IMR-90 (cell line): Measurements from ENCODE around the gene FBXO15. TPM values are rescaled to one million over a fixed set of nuclear protein-coding genes. Genes with fewer than 3 reads are reported as not detected.

Experiments
- ATAC-seq: fragments of 200-7000 bp; cut with Tn5 transposase; 2 replicates; pipeline ENCODE4 v1.9.1; 2020; ENCODE audit warnings: low read depth, mild to moderate bottlenecking, moderate library complexity
- BruUV-seq: library from RNA; stranded (reverse); fragments of 400-500 nt; replicated peaks from 2 replicates; lab custom pipeline; 2021; lab: Mats Ljungman, UMichigan
- CTCF ChIA-PET: fragments of 300-600 bp; formaldehyde crosslinking; extraction: SDS; loops from one replicate; lab custom pipeline; 2021; ENCODE audit warnings: antibody characterized with exemption; lab: Yijun Ruan, JAX
- POLR2A ChIA-PET: fragments of 300-600 bp; sonication (Branson Sonifier 250); formaldehyde crosslinking; loops from one replicate; lab custom pipeline; 2022; ENCODE audit warnings: antibody characterized with exemption; ENCODE audit not compliant: unreplicated experiment; lab: Charles Lee
- DNase-seq: peaks from one replicate; pipeline ENCODE4 v3.0.0; 2013
- H2AFZ ChIP-seq: replicated peaks from 2 replicates; pipeline ENCODE3; 2013; ENCODE audit warnings: low read length, mild to moderate bottlenecking; ENCODE audit not compliant: poor library complexity
- H2AK5ac ChIP-seq: 2 replicates; pipeline ENCODE4 v1.6.1; 2013; ENCODE audit warnings: low read depth, low read length, inconsistent platforms
- H2AK9ac ChIP-seq: replicated peaks from 2 replicates; pipeline ENCODE3; 2013; ENCODE audit warnings: mild to moderate bottlenecking, low read depth, low read length, moderate library complexity; ENCODE audit not compliant: poor library complexity
- H2BK120ac ChIP-seq: 2 replicates; pipeline ENCODE4 v1.6.1; 2013; ENCODE audit warnings: low read depth, low read length, inconsistent platforms
- H2BK15ac ChIP-seq: 3 replicates; pipeline ENCODE4 v1.6.1; 2013; ENCODE audit warnings: low read depth, low read length, inconsistent platforms
- H2BK20ac ChIP-seq: 2 replicates; pipeline ENCODE4 v1.6.1; 2013; ENCODE audit warnings: low read depth, mild to moderate bottlenecking, inconsistent platforms, low read length, moderate library complexity
- H2BK5ac ChIP-seq: 2 replicates; pipeline ENCODE4 v1.6.1; 2013; ENCODE audit warnings: mild to moderate bottlenecking, low read depth, low read length, inconsistent platforms; ENCODE audit not compliant: poor library complexity, severe bottlenecking
- H3K14ac ChIP-seq: replicated peaks from 2 replicates; pipeline ENCODE4 v1.6.1; 2013; ENCODE audit warnings: low read depth, low read length, inconsistent platforms
- H3K18ac ChIP-seq: 2 replicates; pipeline ENCODE4 v1.6.1; 2013; ENCODE audit warnings: low read depth, low read length, control low read depth
- H3K23ac ChIP-seq: 2 replicates; pipeline ENCODE4 v1.6.1; 2013; ENCODE audit warnings: low read depth, low read length, inconsistent platforms
- H3K27ac ChIP-seq: 2 replicates; pipeline ENCODE4 v1.5.1; 2013; ENCODE audit warnings: mild to moderate bottlenecking, control low read depth, low read length; ENCODE audit not compliant: insufficient read depth
- H3K27me3 ChIP-seq: 2 replicates; pipeline ENCODE4 v1.6.1; 2013; ENCODE audit warnings: low read length; ENCODE audit not compliant: control insufficient read depth, insufficient read depth
- H3K36me3 ChIP-seq: 2 replicates; pipeline ENCODE4 v1.6.1; 2013; ENCODE audit warnings: low read length, mixed read lengths; ENCODE audit not compliant: control insufficient read depth, insufficient read depth
- H3K4ac ChIP-seq: 2 replicates; pipeline ENCODE4 v1.6.1; 2013; ENCODE audit warnings: low read depth, low read length, inconsistent platforms
- H3K4me1 ChIP-seq: 2 replicates; pipeline ENCODE4 v1.6.1; 2013; ENCODE audit warnings: low read length, mixed read lengths; ENCODE audit not compliant: control insufficient read depth, insufficient read depth
- H3K4me2 ChIP-seq: 2 replicates; pipeline ENCODE4 v1.6.1; 2013; ENCODE audit warnings: low read depth, mild to moderate bottlenecking, control low read depth, low read length, moderate library complexity
- H3K4me3 ChIP-seq: 2 replicates; pipeline ENCODE4 v1.5.1; 2013; ENCODE audit warnings: low read depth, mild to moderate bottlenecking, control low read depth, low read length, moderate library complexity; ENCODE audit not compliant: insufficient read depth
- H3K56ac ChIP-seq: 2 replicates; pipeline ENCODE4 v1.6.1; 2013; ENCODE audit warnings: low read length, inconsistent platforms; ENCODE audit not compliant: insufficient read depth; ENCODE audit errors: extremely low read depth
- H3K79me1 ChIP-seq, 2 experiments: 2 replicates each; pipeline ENCODE4 v1.6.1; 2013; ENCODE audit warnings: low read length in 2 of 2, inconsistent platforms in 1 of 2, low read depth in 1 of 2
- H3K9ac ChIP-seq: 2 replicates; pipeline ENCODE4 v1.6.1; 2013; ENCODE audit warnings: low read depth, low read length, control low read depth
- H3K9me1 ChIP-seq: 2 replicates; pipeline ENCODE4 v1.6.1; 2013; ENCODE audit warnings: low read length, inconsistent platforms; ENCODE audit not compliant: insufficient read depth
- H3K9me3 ChIP-seq: 2 replicates; pipeline ENCODE4 v1.6.1; 2013; ENCODE audit warnings: low read length; ENCODE audit not compliant: control insufficient read depth, insufficient read depth
- H4K20me1 ChIP-seq: 2 replicates; pipeline ENCODE4 v1.6.1; 2013; ENCODE audit warnings: low read length, inconsistent platforms; ENCODE audit not compliant: insufficient read depth
- H4K5ac ChIP-seq: 2 replicates; pipeline ENCODE4 v1.6.1; 2013; ENCODE audit warnings: mild to moderate bottlenecking, low read depth, low read length, control low read depth
- H4K8ac ChIP-seq, 2 experiments: 2 replicates each; pipeline ENCODE4 v1.6.1; 2013; ENCODE audit warnings: low read depth in 2 of 2, low read length in 2 of 2, control low read depth in 1 of 2, inconsistent platforms in 1 of 2
- H4K91ac ChIP-seq: 2 replicates; pipeline ENCODE4 v1.6.1; 2013; ENCODE audit warnings: low read depth, low read length, inconsistent platforms; ENCODE audit not compliant: insufficient read depth
- BHLHE40 ChIP-seq: fragments of 150-350 bp; IDR thresholded peaks from 2 replicates; pipeline ENCODE4 v1.6.1; 2016; ENCODE audit warnings: mild to moderate bottlenecking, low read depth, low read length
- CEBPB ChIP-seq: IDR thresholded peaks from 2 replicates; pipeline ENCODE4 v1.6.1; 2012; ENCODE audit warnings: low read depth, low read length, improper control_type of control experiment
- CHD1 ChIP-seq: IDR thresholded peaks from 2 replicates; pipeline ENCODE4 v1.6.1; 2012; ENCODE audit warnings: low read depth, low read length, improper control_type of control experiment
- CTCF ChIP-seq: conservative IDR thresholded peaks from 2 replicates; pipeline ENCODE4 v1.5.1; 2012; ENCODE audit warnings: mild to moderate bottlenecking, low read depth, low read length, improper control_type of control experiment
- ELK1 ChIP-seq: fragments of 150-350 bp; IDR thresholded peaks from 2 replicates; pipeline ENCODE4 v1.6.1; 2016; ENCODE audit warnings: low read depth, mild to moderate bottlenecking, low read length, moderate library complexity, borderline replicate concordance
- FOS ChIP-seq: fragments of 150-350 bp; IDR thresholded peaks from 2 replicates; pipeline ENCODE4 v1.6.1; 2016; ENCODE audit warnings: low read depth, low read length
- MAFK ChIP-seq: IDR thresholded peaks from 2 replicates; pipeline ENCODE4 v1.6.1; 2012; ENCODE audit warnings: low read depth, low read length, improper control_type of control experiment
- MAZ ChIP-seq: IDR thresholded peaks from 2 replicates; pipeline ENCODE4 v1.6.1; 2012; ENCODE audit warnings: low read depth, mild to moderate bottlenecking, low read length, improper control_type of control experiment, moderate library complexity, borderline replicate concordance
- MXI1 ChIP-seq: IDR thresholded peaks from 2 replicates; pipeline ENCODE4 v1.6.1; 2012; ENCODE audit warnings: low read depth, mild to moderate bottlenecking, low read length, moderate library complexity, borderline replicate concordance
- NFE2L2 ChIP-seq: fragments of 150-350 bp; IDR thresholded peaks from 2 replicates; pipeline ENCODE4 v1.6.1; 2016; ENCODE audit warnings: low read depth, mild to moderate bottlenecking, low read length
- POLR2A ChIP-seq: IDR thresholded peaks from 2 replicates; pipeline ENCODE4 v1.6.1; 2012; ENCODE audit warnings: mild to moderate bottlenecking, low read depth, low read length
- RAD21 ChIP-seq: IDR thresholded peaks from 2 replicates; pipeline ENCODE4 v1.6.1; 2012; ENCODE audit warnings: low read length, improper control_type of control experiment
- RCOR1 ChIP-seq: IDR thresholded peaks from 2 replicates; pipeline ENCODE4 v1.6.1; 2012; ENCODE audit warnings: mild to moderate bottlenecking, low read length, improper control_type of control experiment; ENCODE audit not compliant: insufficient replicate concordance
- RFX5 ChIP-seq: IDR thresholded peaks from 2 replicates; pipeline ENCODE4 v1.8.0; 2012; ENCODE audit warnings: low read depth, mild to moderate bottlenecking, low read length, moderate library complexity
- SMC3 ChIP-seq: fragments of 150-350 bp; IDR thresholded peaks from 2 replicates; pipeline ENCODE4 v1.6.1; 2016; ENCODE audit warnings: low read depth, mild to moderate bottlenecking, antibody characterized with exemption, low read length, moderate library complexity
- USF2 ChIP-seq: fragments of 150-350 bp; IDR thresholded peaks from 2 replicates; pipeline ENCODE4 v1.6.1; 2017; ENCODE audit warnings: mild to moderate bottlenecking, antibody characterized with exemption, low read length, low read depth
- WGBS, 2 experiments: methylation state at CpG; one replicate each; pipeline versions ENCODE4 v1.1.5 to v1.1.7; 2013; ENCODE audit warnings: missing lambda C conversion rate in 2 of 2; ENCODE audit not compliant: insufficient read length in 1 of 2; ENCODE audit errors: extremely low coverage in 2 of 2; 5-methylcytosine and 5-hydroxymethylcytosine counted together
- dilution Hi-C: fragments of 300-500 bp; cut with HindIII; formaldehyde crosslinking; loops from one replicate; pipeline ENCODE4 v1.14.3; 2018; ENCODE audit warnings: low sequenced_read_pairs; ENCODE audit not compliant: unreplicated experiment
- in situ Hi-C: fragments of 300-500 bp; cut with MboI; formaldehyde crosslinking; loops from 3 replicates; pipeline ENCODE4 v1.14.3; 2019; ENCODE audit warnings: low sequenced_read_pairs, inconsistent platforms, mixed read lengths
- intact Hi-C: fragments of 100-400 bp; cut with micrococcal nuclease; formaldehyde crosslinking; loops from 2 replicates; pipeline ENCODE4 v1.10.0; 2022
- polyA plus RNA-seq, 3 experiments: library from polyadenylated mRNA; depleted of rRNA; stranded (reverse); fragments of >200 nt; gene quantifications; 2 replicates each; pipeline ENCODE4 v1.2.3, GENCODE V29; 2012; ENCODE audit warnings: low replicate concordance in 1 of 3
- total RNA-seq: library from RNA; depleted of rRNA; stranded (reverse); fragments of >200 nt; gene quantifications from 2 replicates; pipeline ENCODE4 v1.2.3, GENCODE V29; 2012

FBXO15 gene
- total and polyA plus RNA-seq, 2 of the 4 experiments (the other 2 are of a cell fraction) = 0.90 to 2.0 TPM

- H3K23ac ChIP-seq = no peak overlapping the region
- H3K79me1 ChIP-seq = no peaks in the 10 kb centered on the region
- in situ Hi-C loops = no loop called here
- H3K14ac ChIP-seq = no peak overlapping the region
- H3K56ac ChIP-seq = no peak overlapping the region
- ChIA-PET POLR2A (no interaction called here), CTCF (interaction anchor here (1.9 kb wide), 1 partner anchor 9 kb away, joined by 7 read pairs; no protein-coding TSS in a partner anchor)
- 59% methylated on average over 6 of the region's 10 CpGs; no CpG with 5 or more reads in 1 of the 2 experiments for WGBS, 2 experiments
- no peaks in the 10 kb centered on the region for H3K9me3 ChIP-seq
- no peak overlapping the region for H3K4me3 ChIP-seq
- H3K9ac ChIP-seq = no peak overlapping the region
- DNase-seq (no peak), ATAC-seq (no peak)
- no peak overlapping the region for H2BK15ac ChIP-seq
- H3K4me1 ChIP-seq = no peaks in the 10 kb centered on the region
- no peak overlapping the region; the same call in 1 of the 2 replicates for H2AK5ac ChIP-seq
- no peak overlapping the region for H4K5ac ChIP-seq
- H2BK20ac ChIP-seq = no peak overlapping the region
- H4K91ac ChIP-seq = no peak overlapping the region
- dilution Hi-C loops = no loop called here
- no TSS peak for BruUV-seq
- intact Hi-C loops = no loop called here
- TF ChIP-seq USF2 = no peak
- no peak for TF ChIP-seq RAD21
- TF ChIP-seq BHLHE40 = no peak
- no peak for TF ChIP-seq ELK1
- no peak for TF ChIP-seq MXI1
- TF ChIP-seq CTCF = no peak
- TF ChIP-seq SMC3 = no peak
- no peak for TF ChIP-seq RCOR1
- no peak for TF ChIP-seq MAZ
- no peak for TF ChIP-seq CEBPB
- TF ChIP-seq POLR2A = no peak
- TF ChIP-seq RFX5 = no peak
- TF ChIP-seq FOS = no peak
- TF ChIP-seq CHD1 = no peak
- no peak for TF ChIP-seq NFE2L2
- no peak for TF ChIP-seq MAFK
- no peak overlapping the region for H2AK9ac ChIP-seq
- H2BK120ac ChIP-seq = no peak overlapping the region
- H2AFZ ChIP-seq = no peak overlapping the region
- H3K4me2 ChIP-seq = no peak overlapping the region
- H3K4ac ChIP-seq = no peak overlapping the region
- H4K20me1 ChIP-seq = no peaks in the 10 kb centered on the region
- no peaks in the 10 kb centered on the region for H3K36me3 ChIP-seq
- H2BK5ac ChIP-seq = no peak overlapping the region
- H4K8ac ChIP-seq = no peak overlapping the region
- H3K9me1 ChIP-seq = no peaks in the 10 kb centered on the region
- H3K18ac ChIP-seq = no peak overlapping the region
- peaks cover 28% of the 10 kb centered on the region for H3K27me3 ChIP-seq
- H3K27ac ChIP-seq = no peak overlapping the region
Observed at GRCh38 chr18:74073957-74074667, 73.5 kb downstream of the FBXO15 start.
